SK-N-SH (cell line): ENCODE measurements around the gene KCNQ5.

ENCODE experiments used
- CTCF ChIP-seq: fragments of 200-600 bp; sonication (generic); IDR thresholded peaks from 2 replicates; pipeline ENCODE4 v1.6.1; 2017; ENCODE audit warnings: antibody characterized with exemption, mild to moderate bottlenecking, moderate library complexity
- FOXJ3 ChIP-seq: sonication (generic); formaldehyde crosslinking; IDR thresholded peaks from 2 replicates; pipeline ENCODE4 v1.5.1; 2020; ENCODE audit warnings: mild to moderate bottlenecking, missing genetic modification reagents
- GABPA ChIP-seq: IDR thresholded peaks from 2 replicates; pipeline ENCODE4 v1.4.0; 2012; ENCODE audit warnings: low read depth, mild to moderate bottlenecking
- JUND ChIP-seq: IDR thresholded peaks from 2 replicates; pipeline ENCODE4 v1.4.0; 2012
- POLR2AphosphoS5 ChIP-seq: IDR thresholded peaks from 2 replicates; pipeline ENCODE4 v1.6.1; 2012; ENCODE audit warnings: low read depth, low read length
- RFX5 ChIP-seq: IDR thresholded peaks from 2 replicates; pipeline ENCODE4 v1.6.1; 2012; ENCODE audit warnings: mild to moderate bottlenecking, improper control_type of control experiment, low read length
- RXRA ChIP-seq: IDR thresholded peaks from 2 replicates; pipeline ENCODE4 v1.4.0; 2012; ENCODE audit warnings: low read depth, mild to moderate bottlenecking, borderline replicate concordance
- SIN3A ChIP-seq: IDR thresholded peaks from 2 replicates; pipeline ENCODE4 v1.6.1; 2012; ENCODE audit warnings: low read depth, mild to moderate bottlenecking, low read length, moderate library complexity, borderline replicate concordance
- TCF12 ChIP-seq: IDR thresholded peaks from 2 replicates; pipeline ENCODE4 v1.4.0; 2012
- TEAD4 ChIP-seq: IDR thresholded peaks from 2 replicates; pipeline ENCODE4 v1.4.0; 2012; ENCODE audit warnings: mild to moderate bottlenecking, borderline replicate concordance; ENCODE audit not compliant: insufficient read depth
- ZBTB33 ChIP-seq: IDR thresholded peaks from 2 replicates; pipeline ENCODE4 v1.4.0; 2012; ENCODE audit warnings: low read depth, borderline replicate concordance

- no peak for TF ChIP-seq CTCF
- no peak for TF ChIP-seq TCF12
- no peak for TF ChIP-seq POLR2AphosphoS5
- TF ChIP-seq JUND, result no peak
- no peak for TF ChIP-seq GABPA
- no peak for TF ChIP-seq FOXJ3 (CRISPR knock-in tag)
- TF ChIP-seq TEAD4, result no peak
- no peak for TF ChIP-seq SIN3A
- no peak for TF ChIP-seq RFX5
- TF ChIP-seq RXRA, result no peak
- no peak for TF ChIP-seq ZBTB33
Measured at GRCh38 chr6:72940265-72940664, 318.4 kb downstream of the KCNQ5 start.
